GM12864 (cell line): ENCODE results near the gene LMBRD1.

Source experiments
- DNase-seq: peaks from one replicate; pipeline ENCODE4 v3.0.0-alpha.2; 2011; ENCODE audit warnings: low read depth
- H3K4me3 ChIP-seq: 2 replicates; pipeline ENCODE4 v1.5.1; 2011; ENCODE audit warnings: mild to moderate bottlenecking, low read depth, low read length, control low read depth
- CTCF ChIP-seq: IDR thresholded peaks from 2 replicates; pipeline ENCODE4 v1.5.1; 2011; ENCODE audit warnings: low read depth, mild to moderate bottlenecking, moderate library complexity, low read length, control low read depth, inconsistent platforms; ENCODE audit errors: missing control alignments

Gene LMBRD1

DNA sequence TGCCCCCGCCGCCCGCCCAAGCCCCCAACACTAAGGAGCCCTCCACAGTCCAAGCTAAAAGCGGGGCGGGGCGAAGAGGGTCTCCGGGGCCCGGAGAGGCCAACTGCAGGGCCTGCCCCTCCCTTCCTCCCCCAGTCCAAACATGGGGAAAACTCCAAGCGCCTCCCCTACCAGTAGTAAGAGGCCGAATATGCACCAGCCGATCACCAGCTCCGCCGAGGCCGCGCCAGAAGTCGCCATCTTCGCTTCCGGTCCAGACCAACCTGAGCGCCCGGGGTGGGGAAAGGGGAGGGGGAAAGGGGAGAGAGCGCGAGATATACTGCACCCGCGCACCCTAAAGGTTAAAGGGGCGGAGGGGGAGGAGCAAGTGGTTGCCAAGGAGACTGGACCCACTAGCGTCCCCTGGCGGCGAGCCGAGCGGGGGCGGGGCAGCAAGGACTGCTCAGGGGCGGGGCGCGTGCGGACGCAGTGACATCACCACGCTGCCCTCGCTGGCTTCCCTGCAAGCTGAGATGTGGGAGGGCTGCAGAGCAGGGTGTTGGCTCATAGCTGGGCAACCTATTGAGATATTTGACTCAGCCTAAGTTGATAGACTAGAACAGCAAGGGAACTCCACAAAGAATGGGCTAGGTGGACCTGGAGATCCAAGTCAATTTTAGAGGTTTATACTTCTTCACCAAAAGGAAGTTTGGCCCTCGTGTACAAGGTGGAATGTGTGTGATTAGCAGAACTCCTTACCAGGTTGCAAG is at the start of gene LMBRD1:
Gene LMBRD1 (minus strand): TSS at position 369 of the 749 bp plus-strand sequence. CDS start 129 bp downstream, at position 240.
- TF ChIP-seq CTCF, result peak; percentile 97
- peak within 1 kb of the TSS; percentile 73 for H3K4me3 ChIP-seq
- peak; percentile 89 for DNase-seq

GRCh38 chr6:69846312-69846711 is 49.5 kb upstream of the LMBRD1 start:
- no peak for TF ChIP-seq CTCF
- no peak for DNase-seq
- no peak overlapping the region for H3K4me3 ChIP-seq

DNA sequence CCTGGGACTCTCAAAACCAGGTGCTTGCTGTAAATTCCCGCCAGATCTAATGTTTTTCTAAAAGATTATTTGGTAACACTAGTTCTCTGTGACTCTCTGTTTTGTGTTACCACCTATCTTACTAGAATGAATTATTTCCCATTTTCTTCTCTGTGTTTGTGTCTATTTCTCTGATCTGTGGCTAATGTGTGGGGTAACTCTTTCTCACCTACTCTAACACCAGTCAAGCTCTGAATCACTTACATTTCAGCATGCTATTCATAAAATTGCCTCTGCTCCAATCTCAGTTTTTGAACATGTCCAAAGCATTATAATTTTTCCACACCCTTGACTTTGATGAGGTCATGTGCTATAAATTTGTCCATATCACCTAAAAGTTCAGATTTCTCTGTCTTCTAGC is 46.4 kb upstream of the LMBRD1 start:
- no peak overlapping the region for H3K4me3 ChIP-seq
- no peak for DNase-seq
- no peak for TF ChIP-seq CTCF

GRCh38 chr6:69841862-69842261 is 45.1 kb upstream of the LMBRD1 start:
- no peak for TF ChIP-seq CTCF
- DNase-seq, result no peak
- H3K4me3 ChIP-seq, result no peak overlapping the region

- peak; percentile 47 for DNase-seq
- TF ChIP-seq CTCF, result peak; percentile 78
- no peak overlapping the region for H3K4me3 ChIP-seq
Measured at GRCh38 chr6:69835414-69836179, 38.8 kb upstream of the LMBRD1 start.

GRCh38 chr6:69832558-69832957 is 35.7 kb upstream of the LMBRD1 start:
- TF ChIP-seq CTCF, result no peak
- no peak for DNase-seq
- H3K4me3 ChIP-seq, result no peak overlapping the region
